Measurements from ENCODE around the gene HERC4.

DNA sequence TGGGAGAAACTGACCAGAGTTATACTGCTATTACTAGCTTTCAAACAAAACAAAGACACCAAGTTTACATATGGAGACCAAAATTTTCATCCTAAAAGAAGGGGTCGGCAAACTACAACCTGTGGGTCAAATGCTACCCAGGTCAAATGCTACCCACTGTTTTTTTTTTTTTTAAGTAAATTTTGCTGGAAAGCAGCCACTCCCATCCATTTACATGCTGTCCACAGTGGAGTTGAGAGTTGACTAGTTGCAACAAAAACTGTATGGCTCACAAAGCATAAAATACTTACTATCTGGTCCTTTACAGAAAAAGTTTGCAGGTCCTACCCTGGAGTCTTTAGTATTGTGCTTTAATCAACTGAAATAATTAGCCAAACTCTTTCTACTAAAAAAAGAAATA is 99.2 kb downstream of the HERC4 start:
- TF ChIP-seq CTCF (IDR thresholded peaks at IDR 0.05; ENCODE audit: poor library complexity, severe bottlenecking) (no peak), RAD21 (conservative IDR thresholded peaks at IDR 0.05) (no peak), EP300 (conservative IDR thresholded peaks at IDR 0.05; ENCODE audit: poor library complexity, severe bottlenecking) (no peak), EZH2 (IDR thresholded peaks at IDR 0.05; ENCODE audit: borderline replicate concordance, insufficient read depth, low read length, poor library complexity, severe bottlenecking) (no peak), POLR2AphosphoS5 (IDR thresholded peaks at IDR 0.05) (no peak), REST (IDR thresholded peaks at IDR 0.05; ENCODE audit: borderline replicate concordance) (no peak), MXI1 (conservative IDR thresholded peaks at IDR 0.05; ENCODE audit: poor library complexity, severe bottlenecking) (no peak), TAF1 (IDR thresholded peaks at IDR 0.05; ENCODE audit: low read depth) (no peak), SMC3 (conservative IDR thresholded peaks at IDR 0.05; ENCODE audit: poor library complexity) (no peak)
